CD4-positive, alpha-beta T cell treated with Interleukin-1 beta for 1 hour (primary cell): ENCODE measurements around the gene IL1B.
"Not testable (repeated sequence)": the region's sequence is repeated elsewhere in the genome, so short reads cannot be mapped to it uniquely, and the experiment has no call there.

ENCODE experiments used
- DNase-seq, 2 donors: peaks; one replicate each; pipeline ENCODE4 v3.0.0-alpha.2; 2020 to 2022

Gene IL1B

GRCh38 chr2:112836695-112837117 is at the start of gene IL1B:
TSS of gene IL1B (minus strand) at chr2:112836779. CDS start at chr2:112836229, 550 bp downstream.
- DNase-seq: peak in 1 of 2 donors; percentile 58

GRCh38 chr2:112886291-112886690 is 49.7 kb upstream of the IL1B start:
- no peak for DNase-seq

DNA sequence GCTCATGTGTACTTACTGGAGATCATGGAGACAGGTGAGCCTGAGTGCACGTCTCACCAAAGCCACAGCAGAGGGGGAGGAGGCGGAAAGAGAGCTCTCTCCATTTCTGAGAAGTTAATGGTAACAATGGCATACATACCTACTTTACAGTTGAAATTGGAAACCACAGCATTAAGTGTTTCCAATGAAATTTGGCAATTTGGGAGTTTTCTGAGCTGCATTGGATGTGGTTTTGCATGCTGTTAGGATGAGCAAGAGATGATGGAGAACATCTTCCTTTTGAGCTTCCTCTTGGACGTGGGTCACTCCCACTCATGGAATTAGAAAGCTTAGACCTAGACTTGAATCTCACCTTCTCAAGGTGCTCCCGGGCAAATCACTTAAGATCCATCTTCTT is 48.9 kb upstream of the IL1B start:
- DNase-seq: no peak

GRCh38 chr2:112884869-112885505 is 48.4 kb upstream of the IL1B start:
- DNase-seq: peak; percentile 73 to 76

DNA sequence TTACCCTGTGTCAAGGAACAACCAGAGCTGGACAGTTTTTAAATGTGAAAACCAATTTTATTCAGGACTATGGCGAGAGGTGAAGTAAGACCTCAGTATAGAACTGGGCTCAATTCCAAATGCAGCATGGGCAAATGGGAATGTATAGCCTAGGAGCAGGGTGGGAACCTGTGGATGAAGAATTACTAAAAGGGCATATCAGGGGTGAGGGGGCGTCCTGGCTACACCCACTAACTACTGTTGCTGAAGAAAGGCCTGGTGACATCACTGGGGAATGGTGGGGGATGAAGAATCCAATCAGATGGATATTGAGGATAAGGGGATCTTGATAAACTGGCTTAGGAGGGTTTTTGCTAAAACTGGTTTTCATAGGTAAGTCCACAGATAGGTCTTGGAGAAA is 47.1 kb upstream of the IL1B start:
- DNase-seq: no peak

GRCh38 chr2:112881217-112881985 is 44.8 kb upstream of the IL1B start:
- peak in 1 of 2 donors; percentile 67 for DNase-seq

DNA sequence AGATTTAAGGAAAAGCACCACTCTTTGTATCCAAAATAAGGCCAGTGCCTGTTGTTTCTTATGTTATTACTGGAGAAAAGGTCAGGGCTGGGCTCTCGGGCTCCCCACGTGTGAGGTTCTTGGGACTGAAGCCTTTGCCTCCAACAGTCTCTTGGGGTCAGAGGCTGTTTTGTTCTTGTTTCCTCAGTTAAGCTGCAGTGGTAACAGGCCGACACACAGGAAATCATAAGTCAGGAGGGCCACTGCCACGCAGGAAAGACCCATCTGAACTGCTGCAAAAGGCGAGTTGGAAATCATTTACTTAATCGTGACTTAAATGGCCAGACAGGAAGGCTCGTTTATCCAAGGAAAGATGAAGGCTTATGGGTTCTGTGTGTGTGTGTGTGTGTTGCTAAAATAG is 44.1 kb upstream of the IL1B start:
- no peak for DNase-seq

- peak in 1 of 2 donors; percentile 38 for DNase-seq
These were observed 43.5 kb upstream of the IL1B start for GRCh38 chr2:112880091-112880531.

DNA sequence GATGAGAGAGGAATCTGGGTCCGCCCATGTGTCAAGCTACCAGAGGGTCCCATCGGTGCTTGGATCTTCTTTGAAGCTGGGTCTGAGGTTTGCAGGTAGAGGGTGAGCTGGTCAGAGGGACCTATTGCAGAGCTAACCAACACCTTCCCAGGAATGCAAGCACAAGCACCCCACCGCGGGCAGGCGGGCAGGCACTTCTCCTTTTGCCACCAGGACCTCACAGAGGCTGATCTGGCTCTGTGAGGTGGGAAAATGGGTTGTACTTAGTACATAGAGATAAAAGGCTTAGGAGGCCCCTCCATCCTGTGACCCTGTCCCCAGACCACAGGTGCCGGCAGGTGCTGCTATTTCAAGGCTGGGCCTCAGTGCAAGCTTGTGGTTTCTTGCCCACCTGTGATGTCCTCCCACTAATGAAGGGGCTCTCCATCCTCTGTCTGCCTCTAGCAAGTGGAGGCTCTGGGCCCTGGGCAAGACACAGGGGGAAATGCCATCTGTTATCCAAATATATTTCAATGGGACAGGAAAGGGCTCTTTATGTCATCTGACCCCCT is 43.0 kb upstream of the IL1B start:
- no peak for DNase-seq

- no peak for DNase-seq
These were observed 40.8 kb upstream of the IL1B start for GRCh38 chr2:112877423-112877822.

DNA sequence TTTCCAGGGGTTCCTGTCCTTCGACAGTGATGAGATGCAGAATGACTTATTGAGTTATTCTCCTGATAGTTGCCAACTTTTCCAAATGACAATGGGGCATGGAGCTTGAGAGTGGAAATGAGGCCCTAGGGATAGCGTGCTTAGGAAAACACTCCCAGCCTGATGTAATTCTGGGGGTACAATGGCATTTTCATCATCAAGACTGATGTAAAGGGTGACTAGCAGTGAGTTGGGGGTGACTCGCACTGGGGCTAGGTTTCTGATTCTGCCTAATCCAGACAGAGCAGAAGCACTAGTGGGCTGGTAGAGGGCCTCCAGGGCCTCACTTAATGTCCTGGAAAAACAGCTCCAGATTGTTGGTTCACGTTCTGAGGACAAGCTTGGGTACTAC is 40.4 kb upstream of the IL1B start:
- DNase-seq: no peak

- DNase-seq: no peak
These were observed 39.8 kb upstream of the IL1B start for GRCh38 chr2:112876257-112876970.

GRCh38 chr2:112870841-112871835 is 34.6 kb upstream of the IL1B start:
- DNase-seq: no peak

DNA sequence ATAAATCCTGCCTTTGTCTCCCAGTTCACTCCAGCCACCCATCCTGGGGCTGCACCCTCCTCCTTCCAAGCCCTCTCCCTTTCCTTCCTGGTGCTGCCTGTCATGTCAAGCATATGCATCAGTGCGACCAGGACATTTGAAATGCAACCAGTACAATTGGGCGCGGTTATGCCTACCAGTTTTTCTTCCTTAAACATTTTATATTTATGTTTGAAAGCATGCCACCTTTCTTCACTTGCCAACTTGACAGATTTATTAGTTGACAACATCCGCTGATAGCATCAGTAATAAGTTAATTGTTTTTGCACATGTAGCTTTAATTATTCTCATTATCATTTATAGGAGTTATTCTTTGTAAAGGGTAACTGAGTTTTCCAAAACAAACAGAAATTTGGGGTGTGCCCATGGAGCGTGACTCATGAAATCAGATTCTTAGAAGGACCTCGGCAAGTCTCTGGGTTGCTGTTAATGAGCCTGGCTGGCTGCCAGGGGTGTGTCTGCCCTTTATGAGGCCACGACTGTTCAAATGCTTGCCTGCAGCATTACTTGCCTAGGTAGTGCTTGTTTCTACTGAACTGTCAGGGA is 32.8 kb upstream of the IL1B start:
- DNase-seq: peak in 1 of 2 donors; percentile 56

DNA sequence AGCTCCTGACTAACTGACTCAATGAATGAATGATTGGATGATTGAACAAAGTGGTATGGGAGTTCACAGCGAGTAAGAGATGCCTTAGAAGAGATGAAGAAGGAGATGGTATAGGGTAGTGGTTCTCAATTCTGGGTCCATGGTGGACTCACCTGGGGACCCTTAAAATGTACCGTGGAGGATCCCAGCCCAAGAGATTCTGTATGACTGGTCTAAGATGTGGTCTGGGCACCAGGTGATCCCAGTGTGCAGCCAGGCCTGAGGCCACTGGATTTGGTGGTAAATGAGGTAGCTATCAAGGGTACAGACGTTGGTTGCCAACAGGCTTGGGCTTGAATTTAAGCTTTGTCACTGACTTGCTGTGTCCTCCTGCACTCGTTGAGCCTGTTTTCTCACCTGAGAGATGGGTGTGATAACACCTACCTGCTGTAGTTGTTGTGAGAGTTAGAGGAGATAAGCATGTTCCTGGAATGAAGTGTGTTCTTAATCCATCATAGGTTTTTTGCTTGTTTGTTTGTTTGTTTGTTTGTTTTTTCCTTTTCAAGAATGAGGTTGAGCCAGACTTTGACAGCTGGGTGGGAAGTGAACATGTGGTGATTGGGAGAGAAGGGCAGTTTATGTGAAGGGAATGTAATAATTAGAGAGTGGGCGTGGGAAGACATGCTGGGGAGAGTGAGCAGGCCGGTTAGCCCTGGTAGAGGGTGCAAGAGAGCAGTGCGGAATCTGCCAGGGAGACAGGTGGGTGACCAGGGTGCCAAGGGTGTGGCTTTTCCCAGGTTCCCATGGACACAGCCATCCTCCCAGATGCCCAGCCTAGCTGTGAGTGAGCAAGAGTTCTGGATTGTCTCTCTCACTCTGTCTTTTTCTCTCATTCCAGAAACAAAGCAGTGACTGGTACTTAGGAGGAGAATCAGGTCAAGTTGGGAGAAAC is 31.4 kb upstream of the IL1B start:
- no peak for DNase-seq

- no peak for DNase-seq
These were observed 29.7 kb upstream of the IL1B start for GRCh38 chr2:112866128-112866835.

DNA sequence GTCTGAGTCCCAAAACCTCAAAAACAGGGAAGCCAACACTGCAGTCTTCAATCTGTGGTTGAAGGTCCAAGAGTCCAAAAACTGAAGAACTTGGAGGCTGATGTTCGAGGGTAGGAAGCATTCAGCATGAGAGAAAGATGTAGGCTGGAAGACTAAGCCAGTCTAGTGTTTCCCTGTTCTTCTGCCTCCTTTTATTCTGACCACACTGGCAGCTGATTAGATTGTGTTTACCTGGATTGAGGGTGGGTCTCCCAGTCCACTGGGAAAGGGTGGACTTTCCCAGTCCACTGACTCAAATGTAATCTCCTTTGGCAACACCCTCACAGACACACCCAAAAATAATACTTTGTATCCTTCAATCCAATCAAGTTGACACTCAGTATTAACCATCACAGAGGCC is 27.5 kb upstream of the IL1B start:
- DNase-seq: no peak

DNA sequence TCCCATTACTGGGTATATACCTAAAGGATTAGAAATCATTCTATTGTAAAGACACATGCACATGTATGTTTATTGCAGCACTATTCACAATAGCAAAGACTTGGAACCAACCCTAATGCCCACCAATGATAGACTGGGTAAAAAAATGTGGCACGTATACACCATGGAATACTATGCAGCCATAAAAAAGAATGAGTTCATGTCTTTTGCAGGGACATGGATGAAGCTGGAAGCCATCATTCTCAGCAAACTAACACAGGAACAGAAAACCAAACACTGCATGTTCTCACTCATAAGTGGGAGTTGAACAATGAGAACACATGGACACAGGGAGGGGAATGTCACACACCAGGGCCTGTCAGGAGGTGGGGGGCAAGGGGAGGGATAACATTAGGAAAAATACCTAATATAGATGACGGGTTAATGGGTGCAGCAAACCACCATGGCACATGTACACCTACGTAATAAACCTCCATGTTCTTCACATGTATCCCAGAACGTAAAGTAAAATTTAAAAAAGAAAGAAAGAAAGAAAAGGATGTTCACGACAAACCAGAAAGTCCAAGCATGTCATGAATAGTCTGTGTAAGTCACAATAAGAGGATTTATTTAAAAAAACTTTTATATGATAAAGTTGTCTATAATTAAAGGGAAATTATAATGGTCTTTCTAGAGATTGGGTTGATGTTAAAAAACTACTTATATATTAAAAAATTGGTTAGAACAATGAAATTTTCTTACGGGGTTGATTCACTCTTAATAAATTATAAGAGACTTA is 23.0 kb upstream of the IL1B start:
- not testable (repeated sequence) for DNase-seq

GRCh38 chr2:112850588-112850987 is 14.0 kb upstream of the IL1B start:
- no peak for DNase-seq
